Measurements from ENCODE around the gene ADTRP.

GRCh38 chr6:11722220-11722619 is 56.4 kb downstream of the ADTRP start:
- TF ChIP-seq, protein P1, sequence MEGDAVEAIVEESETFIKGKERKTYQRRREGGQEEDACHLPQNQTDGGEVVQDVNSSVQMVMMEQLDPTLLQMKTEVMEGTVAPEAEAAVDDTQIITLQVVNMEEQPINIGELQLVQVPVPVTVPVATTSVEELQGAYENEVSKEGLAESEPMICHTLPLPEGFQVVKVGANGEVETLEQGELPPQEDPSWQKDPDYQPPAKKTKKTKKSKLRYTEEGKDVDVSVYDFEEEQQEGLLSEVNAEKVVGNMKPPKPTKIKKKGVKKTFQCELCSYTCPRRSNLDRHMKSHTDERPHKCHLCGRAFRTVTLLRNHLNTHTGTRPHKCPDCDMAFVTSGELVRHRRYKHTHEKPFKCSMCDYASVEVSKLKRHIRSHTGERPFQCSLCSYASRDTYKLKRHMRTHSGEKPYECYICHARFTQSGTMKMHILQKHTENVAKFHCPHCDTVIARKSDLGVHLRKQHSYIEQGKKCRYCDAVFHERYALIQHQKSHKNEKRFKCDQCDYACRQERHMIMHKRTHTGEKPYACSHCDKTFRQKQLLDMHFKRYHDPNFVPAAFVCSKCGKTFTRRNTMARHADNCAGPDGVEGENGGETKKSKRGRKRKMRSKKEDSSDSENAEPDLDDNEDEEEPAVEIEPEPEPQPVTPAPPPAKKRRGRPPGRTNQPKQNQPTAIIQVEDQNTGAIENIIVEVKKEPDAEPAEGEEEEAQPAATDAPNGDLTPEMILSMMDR (IDR thresholded peaks at IDR 0.05): no peak
- no peak for TF ChIP-seq POLR2A (IDR thresholded peaks at IDR 0.05)

Measured in lower leg skin (tissue), 3 donors.